SU-DHL-6 (cell line): Measurements from ENCODE around the gene TPM4.

Source experiments
- CTCF ChIP-seq: fragments of 200-600 bp; sonication (generic); IDR thresholded peaks from one replicate; pipeline ENCODE4 v1.5.1; 2017; ENCODE audit warnings: antibody characterized with exemption, mild to moderate bottlenecking, low read length, moderate library complexity; ENCODE audit not compliant: insufficient read depth, poor library complexity, severe bottlenecking
- EZH2phosphoT487 ChIP-seq: fragments of 200-600 bp; sonication (generic), shearing (Covaris generic); conservative IDR thresholded peaks from 2 replicates; pipeline ENCODE4 v1.6.1; 2018; ENCODE audit warnings: mild to moderate bottlenecking, antibody characterized with exemption, low read length, moderate library complexity, mixed read lengths

GRCh38 chr19:16045893-16046292 lies 30.4 kb upstream of the TPM4 start:
- TF ChIP-seq CTCF (no peak), EZH2phosphoT487 (no peak)
